KMS-11 (cell line): Measurements from ENCODE around the gene LGALS3BP.

ENCODE experiments used
- H2AFZ ChIP-seq: fragments of 200-600 bp; sonication (generic); 2 replicates; pipeline ENCODE4 v1.6.1; 2016; ENCODE audit warnings: antibody characterized with exemption, mixed run types, low read depth
- H3K27ac ChIP-seq: fragments of 200-600 bp; sonication (generic); 2 replicates; pipeline ENCODE4 v1.6.1; 2016; ENCODE audit warnings: mild to moderate bottlenecking, mixed run types
- H3K27me3 ChIP-seq: fragments of 200-600 bp; sonication (generic); 2 replicates; pipeline ENCODE4 v1.6.1; 2017; ENCODE audit warnings: mild to moderate bottlenecking, low read depth, mixed run types, moderate library complexity; ENCODE audit not compliant: insufficient read depth
- H3K36me3 ChIP-seq: fragments of 200-600 bp; sonication (generic); 2 replicates; pipeline ENCODE4 v1.6.1; 2017; ENCODE audit warnings: mild to moderate bottlenecking, mixed run types; ENCODE audit not compliant: insufficient read depth
- H3K4me1 ChIP-seq: fragments of 200-600 bp; sonication (generic); 2 replicates; pipeline ENCODE4 v1.6.1; 2016; ENCODE audit warnings: mild to moderate bottlenecking, low read depth, mixed run types; ENCODE audit not compliant: poor library complexity, severe bottlenecking
- H3K4me2 ChIP-seq: fragments of 200-600 bp; sonication (generic); 2 replicates; pipeline ENCODE4 v1.7.0; 2016; ENCODE audit warnings: mild to moderate bottlenecking, mixed run types
- H3K4me3 ChIP-seq: fragments of 200-600 bp; sonication (generic); IDR thresholded peaks from 2 replicates; pipeline ENCODE4 v1.6.1; 2017; ENCODE audit warnings: low read depth, low read length, mixed read lengths; ENCODE audit not compliant: insufficient read depth
- H3K79me2 ChIP-seq: fragments of 200-600 bp; sonication (generic); 2 replicates; pipeline ENCODE4 v1.6.1; 2016; ENCODE audit warnings: low read depth, mixed run types; ENCODE audit not compliant: insufficient read depth
- H3K9ac ChIP-seq: fragments of 200-600 bp; sonication (generic); 2 replicates; pipeline ENCODE4 v1.6.1; 2016; ENCODE audit warnings: mild to moderate bottlenecking, mixed run types
- H4K20me1 ChIP-seq: fragments of 200-600 bp; sonication (generic); 2 replicates; pipeline ENCODE4 v1.6.1; 2016; ENCODE audit warnings: mild to moderate bottlenecking, mixed run types; ENCODE audit not compliant: insufficient read depth
- TF ChIP-seq, protein P1 (sequence below): fragments of 200-600 bp; sonication (generic); conservative IDR thresholded peaks from 2 replicates; pipeline ENCODE4 v1.6.1; 2017; ENCODE audit warnings: low read depth, mild to moderate bottlenecking, antibody characterized with exemption, low read length, moderate library complexity, mixed read lengths

The LGALS3BP gene

GRCh38 chr17:78993981-78994671, 14.4 kb upstream of the LGALS3BP start:
- H3K4me1 ChIP-seq = no peaks in the 10 kb centered on the region
- H3K36me3 ChIP-seq = peaks cover 9% of the 10 kb centered on the region; the same call in 1 of the 2 replicates
- no peak overlapping the region for H3K4me3 ChIP-seq
- TF ChIP-seq, protein P1, sequence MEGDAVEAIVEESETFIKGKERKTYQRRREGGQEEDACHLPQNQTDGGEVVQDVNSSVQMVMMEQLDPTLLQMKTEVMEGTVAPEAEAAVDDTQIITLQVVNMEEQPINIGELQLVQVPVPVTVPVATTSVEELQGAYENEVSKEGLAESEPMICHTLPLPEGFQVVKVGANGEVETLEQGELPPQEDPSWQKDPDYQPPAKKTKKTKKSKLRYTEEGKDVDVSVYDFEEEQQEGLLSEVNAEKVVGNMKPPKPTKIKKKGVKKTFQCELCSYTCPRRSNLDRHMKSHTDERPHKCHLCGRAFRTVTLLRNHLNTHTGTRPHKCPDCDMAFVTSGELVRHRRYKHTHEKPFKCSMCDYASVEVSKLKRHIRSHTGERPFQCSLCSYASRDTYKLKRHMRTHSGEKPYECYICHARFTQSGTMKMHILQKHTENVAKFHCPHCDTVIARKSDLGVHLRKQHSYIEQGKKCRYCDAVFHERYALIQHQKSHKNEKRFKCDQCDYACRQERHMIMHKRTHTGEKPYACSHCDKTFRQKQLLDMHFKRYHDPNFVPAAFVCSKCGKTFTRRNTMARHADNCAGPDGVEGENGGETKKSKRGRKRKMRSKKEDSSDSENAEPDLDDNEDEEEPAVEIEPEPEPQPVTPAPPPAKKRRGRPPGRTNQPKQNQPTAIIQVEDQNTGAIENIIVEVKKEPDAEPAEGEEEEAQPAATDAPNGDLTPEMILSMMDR = no peak
- H3K4me2 ChIP-seq = no peak overlapping the region
- no peaks in the 10 kb centered on the region; the same call in 1 of the 2 replicates for H3K79me2 ChIP-seq
- no peak overlapping the region for H3K27ac ChIP-seq
- no peaks in the 10 kb centered on the region for H4K20me1 ChIP-seq
- no peak overlapping the region for H3K9ac ChIP-seq
- H2AFZ ChIP-seq = no peak overlapping the region
- no peaks in the 10 kb centered on the region for H3K27me3 ChIP-seq

DNA sequence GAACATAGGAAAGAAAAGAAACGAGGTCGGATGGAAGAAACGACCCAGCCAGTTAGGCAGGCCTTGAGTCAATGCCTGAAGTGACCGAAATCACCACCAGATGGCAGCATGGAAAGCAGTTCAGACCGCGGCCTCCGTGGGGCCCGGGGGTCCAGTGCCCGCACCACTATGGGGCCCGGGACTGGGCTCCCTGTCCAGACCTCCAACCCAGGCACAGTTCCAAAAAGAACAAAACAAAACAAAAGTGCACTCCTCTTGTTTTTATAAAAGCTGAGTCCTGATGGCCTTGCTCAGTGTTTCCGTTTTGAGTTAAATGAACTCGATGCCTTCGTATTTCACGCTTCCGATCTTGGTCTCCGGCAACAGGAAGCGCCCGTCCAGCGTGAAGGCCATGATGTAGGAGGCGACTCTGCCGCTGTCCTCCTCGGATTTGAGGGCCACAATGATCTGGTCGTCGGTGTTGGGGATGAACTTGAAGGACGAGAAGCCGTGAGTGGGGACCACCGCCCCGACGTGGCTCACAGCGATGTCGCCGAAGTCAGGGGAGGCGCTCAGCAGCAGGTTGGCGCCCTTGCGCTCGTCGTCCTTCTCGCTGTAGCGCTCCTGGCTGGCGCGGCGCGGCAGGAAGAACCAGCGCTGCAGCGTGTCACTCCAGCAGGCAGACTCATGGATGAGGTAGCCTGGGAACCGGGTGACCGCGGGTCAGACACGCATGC, 13.7 kb upstream of the LGALS3BP start:
- no peaks in the 10 kb centered on the region for H3K27me3 ChIP-seq
- no peak overlapping the region for H3K4me3 ChIP-seq
- H3K79me2 ChIP-seq = no peaks in the 10 kb centered on the region
- no peak overlapping the region for H3K27ac ChIP-seq
- no peaks in the 10 kb centered on the region for H4K20me1 ChIP-seq
- no peak overlapping the region for H3K4me2 ChIP-seq
- H3K36me3 ChIP-seq = peaks cover 9% of the 10 kb centered on the region; the same call in 1 of the 2 replicates
- H3K4me1 ChIP-seq = no peaks in the 10 kb centered on the region
- no peak overlapping the region for H2AFZ ChIP-seq
- H3K9ac ChIP-seq = no peak overlapping the region
- TF ChIP-seq, protein P1 = peak; percentile 88

- TF ChIP-seq, protein P1 = no peak
- Histone ChIP-seq H3K4me3 (no peak overlapping the region), H3K79me2 (no peaks in the 10 kb centered on the region), H3K4me2 (no peak overlapping the region), H3K36me3 (peaks cover 8% of the 10 kb centered on the region; the same call in 1 of the 2 replicates), H4K20me1 (no peaks in the 10 kb centered on the region), H3K9ac (no peak overlapping the region), H3K27me3 (no peaks in the 10 kb centered on the region), H3K4me1 (no peaks in the 10 kb centered on the region), H2AFZ (no peak overlapping the region), H3K27ac (no peak overlapping the region)
Observed at GRCh38 chr17:78992542-78993212, 13.0 kb upstream of the LGALS3BP start.

GRCh38 chr17:78991906-78992532, 12.3 kb upstream of the LGALS3BP start:
- TF ChIP-seq, protein P1 = no peak

More at GRCh38 chr17:78991906-78992532, 12.3 kb upstream of the LGALS3BP start:
- no peak overlapping the region for H3K4me3 ChIP-seq
- no peak overlapping the region for H3K4me2 ChIP-seq
- H3K79me2 ChIP-seq = no peaks in the 10 kb centered on the region
- H3K36me3 ChIP-seq = peaks cover 4% of the 10 kb centered on the region; the same call in 1 of the 2 replicates
- H3K27ac ChIP-seq = no peak overlapping the region
- no peaks in the 10 kb centered on the region for H3K27me3 ChIP-seq
- H3K9ac ChIP-seq = no peak overlapping the region
- H2AFZ ChIP-seq = no peak overlapping the region
- H3K4me1 ChIP-seq = peaks cover under 1% of the 10 kb centered on the region
- no peaks in the 10 kb centered on the region for H4K20me1 ChIP-seq
